Measurements from ENCODE around the gene ZCCHC9.

DNA sequence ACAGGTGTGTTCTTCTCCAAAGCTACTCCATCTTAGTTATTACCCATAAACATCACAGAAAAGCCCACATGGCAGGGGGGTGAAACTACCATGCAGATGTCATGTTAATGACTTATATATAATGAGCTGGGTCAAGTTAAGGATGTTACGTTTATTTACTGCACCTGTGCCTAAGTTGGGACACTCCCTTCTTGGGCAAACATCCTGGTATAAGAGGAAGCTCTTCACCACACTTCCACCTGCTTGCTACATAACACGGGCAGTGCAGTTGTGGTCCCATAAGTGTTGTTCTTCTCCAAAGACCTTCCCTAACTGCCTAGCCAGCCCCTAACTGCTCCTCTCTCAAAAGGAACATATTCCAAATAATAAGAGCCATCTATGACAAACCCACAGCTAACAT lies 9.3 kb upstream of the ZCCHC9 start:
- no peak for TF ChIP-seq CTCF (IDR thresholded peaks at IDR 0.05)
- TF ChIP-seq POLR2A (IDR thresholded peaks at IDR 0.05), result no peak
